ENCODE measurements around the gene SYNGAP1. TPM values are rescaled to one million over a fixed set of nuclear protein-coding genes. Genes with fewer than 3 reads are reported as not detected.
"Not testable (repeated sequence)": the region's sequence is repeated elsewhere in the genome, so short reads cannot be mapped to it uniquely, and the experiment has no call there.

The SYNGAP1 gene
- total RNA-seq = 10 to 100 TPM in 1 of 4 donors, 1 to 10 TPM in 3; 8.6 to 13.2 (median 9.0) TPM
- 8.0 TPM for polyA plus RNA-seq
- long read RNA-seq, donor 1, partial matches to known transcripts = 1 of 2 reads
- long read RNA-seq, donor 1, other reads (novel, unspliced or antisense) = 1 of 2 reads
- long read RNA-seq, donor 2 = 0 reads
- long read RNA-seq, donor 3 = 0 reads
- long read RNA-seq, donor 4, partial matches to known transcripts = 0 of 1 reads
- long read RNA-seq, donor 4, other reads (novel, unspliced or antisense) = 1 of 1 reads

DNA sequence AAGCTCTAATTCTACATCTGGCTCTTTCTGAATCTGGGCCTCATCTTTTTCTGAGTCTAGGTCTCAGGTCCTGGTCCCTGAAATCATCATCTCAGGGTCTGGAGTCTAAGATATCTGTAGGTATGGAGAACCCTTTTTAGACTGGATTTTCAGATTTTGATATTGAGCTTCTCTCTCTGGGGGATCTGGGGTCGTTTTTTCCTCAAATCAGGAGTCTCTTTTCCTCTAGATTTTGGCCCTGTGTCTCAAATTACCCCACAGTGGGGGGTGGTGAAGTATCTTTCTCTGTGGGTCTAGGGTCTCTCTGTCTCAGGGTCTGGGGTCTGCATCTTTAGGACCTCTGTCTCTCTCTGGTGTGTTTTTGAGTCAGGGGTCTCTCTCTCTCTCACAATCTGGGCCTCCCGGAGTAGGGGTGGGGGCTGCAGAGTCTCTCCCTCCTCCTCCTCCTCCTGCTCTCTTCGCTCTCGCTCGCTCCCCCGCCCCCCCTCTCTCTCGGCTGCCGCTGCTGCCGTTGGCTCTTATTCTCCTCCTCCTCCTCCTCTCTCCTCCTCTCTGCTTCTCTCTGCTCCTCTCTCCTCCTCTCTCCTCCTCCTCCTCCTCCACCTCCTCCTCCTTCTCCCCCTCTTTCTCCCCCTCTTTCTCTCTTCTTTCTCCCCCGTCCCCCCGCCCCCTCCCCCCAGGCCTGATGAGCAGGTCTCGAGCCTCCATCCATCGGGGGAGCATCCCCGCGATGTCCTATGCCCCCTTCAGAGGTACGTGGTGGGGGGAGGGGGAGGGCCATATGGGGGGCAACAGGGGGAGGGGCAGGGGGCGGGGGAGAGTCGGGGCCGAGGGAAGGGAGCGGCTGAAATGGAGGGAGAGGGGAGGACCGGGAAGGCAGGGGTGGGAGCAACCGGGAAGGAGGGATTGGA is at the start of gene SYNGAP1:
Gene SYNGAP1 (plus strand): TSS at position 486 of the 911 bp plus-strand sequence. CDS start 200 bp downstream, at position 686.
- peak within 1 kb of the TSS; percentile 96 for H3K27ac ChIP-seq (ENCODE audit: low read length)
- intact Hi-C loops (cut with DNase I) = loop anchor here in 1 of 4 donors (10.0 kb wide), 1 partner anchor 155 kb away; no protein-coding TSS in a partner anchor
- WGBS = 4% methylated on average over 22 of the region's 22 CpGs
- ATAC-seq = peak; percentile 4 to 23
- peaks cover 15% of the 10 kb centered on the region for H3K4me1 ChIP-seq (ENCODE audit: control insufficient read depth, insufficient read depth, low read length)
- peak within 1 kb of the TSS; percentile 59 for H3K4me3 ChIP-seq (ENCODE audit: low read length)
- H3K27me3 ChIP-seq (ENCODE audit: control insufficient read depth, insufficient read depth) = no peaks in the 10 kb centered on the region
- H3K9me3 ChIP-seq (ENCODE audit: control insufficient read depth, low read length) = no peaks in the 10 kb centered on the region
- DNase-seq = peak; percentile 74 to 91 (median 90)

DNA sequence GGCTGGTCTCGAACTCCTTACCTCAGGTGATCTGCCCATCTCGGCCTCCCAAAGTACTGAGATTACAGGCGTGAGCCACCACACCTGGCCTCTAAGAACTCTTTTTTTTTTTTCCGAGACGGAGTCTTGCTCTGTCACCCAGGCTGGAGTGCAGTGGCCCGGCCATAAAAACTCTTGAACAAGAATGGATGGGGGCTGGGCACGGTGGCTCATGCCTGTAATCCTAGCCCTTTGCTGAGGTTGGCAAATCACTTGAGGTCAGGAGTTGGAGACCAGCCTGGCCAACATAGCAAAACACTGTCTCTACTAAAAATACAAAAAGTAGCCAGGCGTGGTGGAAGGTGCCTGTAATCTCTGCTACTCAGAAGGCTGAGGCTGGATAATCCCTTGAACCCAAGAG is 48.0 kb upstream of the SYNGAP1 start:
- intact Hi-C loops (cut with DNase I); H3K4me3 ChIP-seq (ENCODE audit: low read length); DNase-seq; H3K27me3 ChIP-seq (ENCODE audit: control insufficient read depth, insufficient read depth); H3K9me3 ChIP-seq (ENCODE audit: control insufficient read depth, low read length); ATAC-seq; H3K4me1 ChIP-seq (ENCODE audit: control insufficient read depth, insufficient read depth, low read length); H3K27ac ChIP-seq (ENCODE audit: low read length): not testable (repeated sequence)
- 91% methylated on average over 8 of the region's 8 CpGs for WGBS

GRCh38 chr6:33372526-33373123 is 47.2 kb upstream of the SYNGAP1 start:
- intact Hi-C loops (cut with DNase I) = no loop called here

DNA sequence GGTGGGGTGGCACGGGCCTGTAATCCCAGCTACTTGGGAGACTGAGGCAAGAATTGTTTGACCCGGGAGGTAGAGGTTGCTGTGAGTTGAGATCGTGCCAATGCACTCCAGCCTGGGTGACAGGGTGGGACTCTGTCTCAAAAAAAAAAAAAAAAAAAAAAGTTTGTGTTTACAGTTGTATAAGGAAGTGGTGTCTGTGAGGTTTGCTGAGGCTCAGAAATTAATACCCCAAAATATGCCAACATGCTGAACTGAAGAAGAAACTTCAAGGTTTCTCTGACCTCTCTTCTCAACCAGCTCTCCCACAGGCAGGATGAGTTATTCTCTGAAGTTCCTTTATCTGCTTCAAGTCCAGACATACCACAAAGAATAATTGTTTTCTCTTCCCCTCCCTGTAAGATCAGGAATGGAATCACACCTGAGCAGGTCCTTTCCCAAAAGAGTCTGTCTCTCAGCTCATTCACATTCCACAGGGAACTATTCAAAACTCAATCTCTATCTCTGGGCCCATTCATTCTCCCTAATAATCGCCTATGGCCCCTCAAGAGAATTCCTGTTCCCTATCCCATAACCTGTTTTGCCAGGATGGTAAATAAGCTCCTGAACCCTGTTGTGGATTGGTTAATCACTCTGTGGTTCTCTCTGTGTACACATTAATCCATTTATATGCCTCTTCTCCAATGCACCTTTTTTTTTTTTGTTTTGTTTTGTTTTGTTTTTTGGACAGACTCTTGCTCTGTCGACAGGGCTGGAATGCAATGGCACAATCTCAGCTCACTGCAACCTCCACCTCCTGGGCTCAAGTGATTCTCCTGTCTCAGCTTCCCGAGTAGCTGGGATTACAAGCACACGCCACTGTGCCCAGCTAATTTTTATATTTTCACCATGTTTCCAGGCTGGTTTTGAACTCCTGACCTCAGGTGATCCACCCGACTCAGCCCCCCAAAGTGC is 45.6 kb upstream of the SYNGAP1 start:
- Histone ChIP-seq H3K27ac (ENCODE audit: low read length) (no peak overlapping the region), H3K4me1 (ENCODE audit: control insufficient read depth, insufficient read depth, low read length) (no peaks in the 10 kb centered on the region), H3K9me3 (ENCODE audit: control insufficient read depth, low read length) (no peaks in the 10 kb centered on the region), H3K27me3 (ENCODE audit: control insufficient read depth, insufficient read depth) (no peaks in the 10 kb centered on the region), H3K4me3 (ENCODE audit: low read length) (no peak overlapping the region)
- 63% methylated on average over 8 of the region's 8 CpGs for WGBS
- ATAC-seq (no peak), DNase-seq (no peak)
- intact Hi-C loops (cut with DNase I) = no loop called here

More at GRCh38 chr6:33372526-33373123, 47.2 kb upstream of the SYNGAP1 start:
- Histone ChIP-seq H3K9me3 (ENCODE audit: control insufficient read depth, low read length) (no peaks in the 10 kb centered on the region), H3K4me1 (ENCODE audit: control insufficient read depth, insufficient read depth, low read length) (no peaks in the 10 kb centered on the region), H3K4me3 (ENCODE audit: low read length) (no peak overlapping the region), H3K27ac (ENCODE audit: low read length) (no peak overlapping the region), H3K27me3 (ENCODE audit: control insufficient read depth, insufficient read depth) (no peaks in the 10 kb centered on the region)
- WGBS = 46% methylated on average over 5 of the region's 5 CpGs
- no peak for DNase-seq
- no peak for ATAC-seq

DNA sequence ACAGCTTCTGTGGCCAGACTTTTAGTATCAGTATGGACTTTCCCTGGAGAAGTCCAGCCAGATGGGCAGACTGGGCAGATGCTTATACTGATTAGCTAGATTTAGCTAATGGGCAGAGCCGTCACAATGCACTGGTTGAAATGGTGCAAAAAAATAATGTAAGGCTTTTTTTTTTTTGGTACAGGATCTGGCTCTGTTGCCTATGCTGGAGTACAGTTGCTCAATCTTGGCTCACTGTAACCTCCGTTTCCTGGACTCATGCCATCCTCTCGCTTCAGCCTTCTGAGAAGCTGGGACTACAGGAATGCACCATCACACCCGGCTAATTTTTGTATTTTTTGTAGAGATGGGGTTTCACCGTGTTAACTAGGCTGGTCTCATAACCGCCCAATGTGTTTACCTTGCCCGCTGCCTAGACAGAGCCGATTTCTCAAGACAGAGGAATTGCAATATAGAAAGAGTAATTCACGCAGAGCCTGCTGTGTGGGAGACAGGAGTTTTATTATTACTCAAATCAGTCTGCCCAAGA is 44.7 kb upstream of the SYNGAP1 start:
- Histone ChIP-seq H3K27me3 (ENCODE audit: control insufficient read depth, insufficient read depth) (no peaks in the 10 kb centered on the region), H3K4me3 (ENCODE audit: low read length) (no peak overlapping the region), H3K4me1 (ENCODE audit: control insufficient read depth, insufficient read depth, low read length) (no peaks in the 10 kb centered on the region), H3K27ac (ENCODE audit: low read length) (peak overlapping the region; percentile 58), H3K9me3 (ENCODE audit: control insufficient read depth, low read length) (no peaks in the 10 kb centered on the region)
- WGBS = 19% methylated on average over 9 of the region's 9 CpGs
- ATAC-seq = peak; percentile 93 to 94
- intact Hi-C loops (cut with DNase I) = no loop called here
- DNase-seq = peak; percentile 76 to 86 (median 78)

DNA sequence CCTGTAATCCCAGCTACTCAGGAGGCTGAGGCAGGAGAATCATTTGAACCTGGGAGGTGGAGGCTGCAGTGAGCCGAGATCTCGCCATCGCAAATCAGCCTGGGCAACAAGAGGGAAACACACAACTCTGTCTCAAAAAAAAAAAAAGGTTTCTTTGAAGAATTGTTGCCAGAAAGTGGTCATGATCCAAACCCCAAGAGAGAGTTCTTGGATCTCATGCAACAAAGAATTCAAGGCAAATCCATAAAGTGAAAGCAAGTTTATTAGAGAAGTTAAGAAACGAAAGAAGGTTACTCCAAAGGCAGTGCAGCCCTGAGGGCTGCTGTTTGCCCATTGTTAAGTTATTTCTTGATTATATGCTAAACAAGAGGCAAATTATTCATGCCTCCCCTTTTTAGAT is 42.7 kb upstream of the SYNGAP1 start:
- no peaks in the 10 kb centered on the region for H3K27me3 ChIP-seq (ENCODE audit: control insufficient read depth, insufficient read depth)
- no peak overlapping the region for H3K4me3 ChIP-seq (ENCODE audit: low read length)
- ATAC-seq = no peak
- H3K27ac ChIP-seq (ENCODE audit: low read length) = no peak overlapping the region
- intact Hi-C loops (cut with DNase I) = no loop called here
- DNase-seq = no peak
- H3K4me1 ChIP-seq (ENCODE audit: control insufficient read depth, insufficient read depth, low read length) = no peaks in the 10 kb centered on the region
- H3K9me3 ChIP-seq (ENCODE audit: control insufficient read depth, low read length) = no peaks in the 10 kb centered on the region
- WGBS = 59% methylated on average over 4 of the region's 4 CpGs

DNA sequence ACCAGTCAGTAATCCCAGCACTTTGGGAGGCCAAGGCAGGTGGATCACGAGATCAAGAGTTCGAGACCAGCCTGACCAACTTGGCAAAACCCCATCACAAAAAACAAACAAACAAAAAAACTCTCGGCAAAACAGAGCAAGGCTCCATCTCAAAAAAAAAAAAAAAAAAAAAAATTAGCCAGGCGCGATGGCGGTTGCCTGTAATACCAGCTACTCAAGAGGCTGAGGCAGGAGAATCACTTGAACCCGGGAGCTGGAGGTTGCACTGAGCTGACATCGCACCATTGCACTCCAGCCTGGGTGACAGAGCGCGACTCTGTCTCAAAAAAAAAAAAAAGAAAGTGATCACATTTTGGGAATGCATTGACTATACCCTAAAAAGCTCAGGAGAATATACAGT is 40.7 kb upstream of the SYNGAP1 start:
- intact Hi-C loops (cut with DNase I); H3K4me1 ChIP-seq (ENCODE audit: control insufficient read depth, insufficient read depth, low read length); H3K9me3 ChIP-seq (ENCODE audit: control insufficient read depth, low read length); H3K4me3 ChIP-seq (ENCODE audit: low read length); H3K27me3 ChIP-seq (ENCODE audit: control insufficient read depth, insufficient read depth); ATAC-seq; H3K27ac ChIP-seq (ENCODE audit: low read length); DNase-seq: not testable (repeated sequence)
- 93% methylated on average over 10 of the region's 10 CpGs for WGBS

DNA sequence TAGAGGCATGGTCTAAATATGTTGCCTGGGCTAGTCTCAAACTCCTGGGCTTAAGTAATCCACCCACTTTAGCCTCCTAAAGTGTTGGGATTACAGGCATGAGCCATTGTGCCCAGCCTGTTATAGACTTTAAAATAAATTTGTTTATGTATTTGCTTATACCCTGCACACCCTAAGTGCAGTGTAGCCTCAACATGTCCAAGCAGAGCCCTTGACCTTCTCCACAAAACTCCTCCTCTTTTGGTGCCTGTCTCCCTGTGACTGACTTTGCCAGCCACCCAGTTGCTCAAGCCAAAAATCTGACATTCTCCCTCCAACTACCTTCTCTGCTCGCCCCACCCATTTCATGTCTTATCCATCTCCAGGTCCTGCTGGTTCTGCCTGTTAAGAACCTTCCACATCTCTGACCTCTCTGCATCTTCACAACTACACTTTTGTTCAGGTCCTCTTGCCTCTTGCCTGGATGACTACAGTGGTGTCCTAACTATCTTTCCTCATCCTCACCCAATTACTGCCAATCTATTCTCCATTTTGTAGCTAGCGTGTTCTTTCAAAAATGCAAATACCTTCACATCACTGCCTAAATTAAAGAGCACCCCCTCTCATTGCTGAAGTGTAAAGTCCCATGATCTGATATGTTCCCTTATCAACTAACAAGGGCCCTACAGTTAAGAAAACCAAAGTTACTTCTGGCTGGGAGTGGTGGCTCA is 39.4 kb upstream of the SYNGAP1 start:
- WGBS = 91% methylated on average over 2 of the region's 2 CpGs
- H3K9me3 ChIP-seq (ENCODE audit: control insufficient read depth, low read length) = no peaks in the 10 kb centered on the region
- no peaks in the 10 kb centered on the region for H3K4me1 ChIP-seq (ENCODE audit: control insufficient read depth, insufficient read depth, low read length)
- H3K27me3 ChIP-seq (ENCODE audit: control insufficient read depth, insufficient read depth) = no peaks in the 10 kb centered on the region
- H3K27ac ChIP-seq (ENCODE audit: low read length) = no peak overlapping the region
- H3K4me3 ChIP-seq (ENCODE audit: low read length) = no peak overlapping the region
- ATAC-seq (no peak), DNase-seq (no peak)
- intact Hi-C loops (cut with DNase I) = no loop called here

- Histone ChIP-seq H3K27ac (ENCODE audit: low read length) (no peak overlapping the region), H3K4me3 (ENCODE audit: low read length) (no peak overlapping the region), H3K27me3 (ENCODE audit: control insufficient read depth, insufficient read depth) (no peaks in the 10 kb centered on the region), H3K4me1 (ENCODE audit: control insufficient read depth, insufficient read depth, low read length) (no peaks in the 10 kb centered on the region), H3K9me3 (ENCODE audit: control insufficient read depth, low read length) (no peaks in the 10 kb centered on the region)
- DNase-seq = no peak
- WGBS = 71% methylated on average over 10 of the region's 10 CpGs
- intact Hi-C loops (cut with DNase I) = no loop called here
- no peak for ATAC-seq
These were observed 36.3 kb upstream of the SYNGAP1 start for GRCh38 chr6:33383427-33384185.

Measured in right cardiac atrium (tissue), 5 donors.